HEK293 (cell line): ENCODE data around the gene PNKD.

Experiments used
- CTCF ChIA-PET: fragments of 350-600 bp; formaldehyde crosslinking; extraction: SDS; loops from one replicate; lab custom pipeline; 2021; ENCODE audit warnings: antibody characterized with exemption; lab: Yijun Ruan, JAX
- POLR2A ChIA-PET: fragments of 300-600 bp; formaldehyde crosslinking; extraction: SDS; loops from one replicate; lab custom pipeline; 2020; ENCODE audit warnings: antibody characterized with exemption, inconsistent platforms; lab: Yijun Ruan, JAX
- H3K27ac ChIP-seq: fragments of 200-500 bp; sonication (Bioruptor generic); 2 replicates; pipeline ENCODE4 v1.5.1; 2014; ENCODE audit warnings: low read depth, low read length, control low read depth, inconsistent platforms; ENCODE audit errors: extremely low read depth
- H3K36me3 ChIP-seq, 2 experiments: fragments of 200-500 bp in 1 of 2; sonication (Bioruptor generic) in 1 of 2; 1 replicate in 1 of 2; 2 replicates in 1 of 2; pipeline ENCODE4 v1.5.1; 2014 to 2017; ENCODE audit warnings: inconsistent platforms in 2 of 2, low read length in 2 of 2; ENCODE audit not compliant: control insufficient read depth in 2 of 2, insufficient read depth in 1 of 2
- H3K4me1 ChIP-seq: fragments of 200-500 bp; sonication (Bioruptor generic); 2 replicates; pipeline ENCODE4 v1.5.1; 2014; ENCODE audit warnings: mild to moderate bottlenecking, low read length, inconsistent platforms; ENCODE audit not compliant: control insufficient read depth, insufficient read depth
- H3K4me3 ChIP-seq: 2 replicates; pipeline ENCODE4 v1.5.1; 2011; ENCODE audit warnings: low read depth, mild to moderate bottlenecking, control low read depth, low read length, moderate library complexity
- H3K9me3 ChIP-seq: fragments of 200-500 bp; sonication (Bioruptor generic); 2 replicates; pipeline ENCODE4 v1.5.1; 2014; ENCODE audit warnings: low read depth, low read length, inconsistent platforms; ENCODE audit not compliant: control insufficient read depth, insufficient read depth
- AEBP2 ChIP-seq: fragments of 450-650 bp; formaldehyde crosslinking; IDR thresholded peaks from 2 replicates; pipeline ENCODE4 v1.5.1; 2016; ENCODE audit warnings: missing biosample characterization, missing genetic modification characterization, borderline replicate concordance
- ATF2 ChIP-seq: fragments of 450-650 bp; formaldehyde crosslinking; IDR thresholded peaks from 2 replicates; pipeline ENCODE4 v1.5.1; 2016; ENCODE audit warnings: missing biosample characterization, missing genetic modification characterization, low read depth
- BCL6B ChIP-seq: fragments of 450-650 bp; formaldehyde crosslinking; IDR thresholded peaks from 2 replicates; pipeline ENCODE4 v1.5.1; 2017; ENCODE audit warnings: missing biosample characterization, missing genetic modification characterization
- HOXA7 ChIP-seq: sonication (generic); formaldehyde crosslinking; IDR thresholded peaks from 2 replicates; pipeline ENCODE4 v1.8.1; 2022; ENCODE audit warnings: missing genetic modification reagents, borderline replicate concordance
- MYNN ChIP-seq: fragments of 450-650 bp; formaldehyde crosslinking; IDR thresholded peaks from 2 replicates; pipeline ENCODE4 v1.5.1; 2016; ENCODE audit warnings: missing biosample characterization, missing genetic modification characterization, borderline replicate concordance
- PBX3 ChIP-seq: sonication (generic); formaldehyde crosslinking; IDR thresholded peaks from 2 replicates; pipeline ENCODE4 v1.8.1; 2022; ENCODE audit warnings: mild to moderate bottlenecking, moderate library complexity, missing genetic modification reagents
- PRDM6 ChIP-seq: fragments of 450-650 bp; formaldehyde crosslinking; IDR thresholded peaks from 2 replicates; pipeline ENCODE4 v1.5.1; 2017; ENCODE audit warnings: missing biosample characterization, missing genetic modification characterization
- ZEB2 ChIP-seq: fragments of 450-650 bp; formaldehyde crosslinking; IDR thresholded peaks from 2 replicates; pipeline ENCODE4 v1.5.1; 2016; ENCODE audit warnings: missing biosample characterization, missing genetic modification characterization
- ZNF140 ChIP-seq: fragments of 450-650 bp; formaldehyde crosslinking; IDR thresholded peaks from 2 replicates; pipeline ENCODE4 v1.5.1; 2016; ENCODE audit warnings: missing biosample characterization, missing genetic modification characterization
- ZNF174 ChIP-seq: fragments of 450-650 bp; formaldehyde crosslinking; IDR thresholded peaks from 2 replicates; pipeline ENCODE4 v1.5.0; 2017; ENCODE audit warnings: missing biosample characterization, mild to moderate bottlenecking, missing genetic modification characterization
- ZNF175 ChIP-seq: fragments of 450-650 bp; formaldehyde crosslinking; IDR thresholded peaks from 2 replicates; pipeline ENCODE4 v1.5.1; 2016; ENCODE audit warnings: missing biosample characterization, missing genetic modification characterization
- ZNF280D ChIP-seq: fragments of 450-650 bp; formaldehyde crosslinking; IDR thresholded peaks from 2 replicates; pipeline ENCODE4 v1.5.1; 2016; ENCODE audit warnings: missing biosample characterization, missing genetic modification characterization
- ZNF391 ChIP-seq: fragments of 450-650 bp; formaldehyde crosslinking; IDR thresholded peaks from 2 replicates; pipeline ENCODE4 v1.5.1; 2016; ENCODE audit warnings: low read depth, missing biosample characterization, missing genetic modification characterization, borderline replicate concordance
- ZNF416 ChIP-seq: fragments of 450-650 bp; formaldehyde crosslinking; IDR thresholded peaks from 2 replicates; pipeline ENCODE4 v1.5.1; 2016; ENCODE audit warnings: missing biosample characterization, missing genetic modification characterization
- ZNF488 ChIP-seq: fragments of 450-650 bp; formaldehyde crosslinking; IDR thresholded peaks from 2 replicates; pipeline ENCODE4 v1.5.1; 2016; ENCODE audit warnings: missing biosample characterization, missing genetic modification characterization
- ZNF548 ChIP-seq: fragments of 450-650 bp; formaldehyde crosslinking; IDR thresholded peaks from 2 replicates; pipeline ENCODE4 v1.5.1; 2016; ENCODE audit warnings: missing biosample characterization, missing genetic modification characterization
- ZNF580 ChIP-seq: fragments of 450-650 bp; formaldehyde crosslinking; IDR thresholded peaks from 2 replicates; pipeline ENCODE4 v1.5.1; 2016; ENCODE audit warnings: missing biosample characterization, missing genetic modification characterization
- ZNF626 ChIP-seq: fragments of 450-650 bp; sonication (Bioruptor Pico); formaldehyde crosslinking; IDR thresholded peaks from 2 replicates; pipeline ENCODE4 v1.5.1; 2018; ENCODE audit warnings: missing biosample characterization, missing genetic modification characterization, inconsistent platforms
- ZNF639 ChIP-seq: fragments of 450-650 bp; formaldehyde crosslinking; IDR thresholded peaks from 2 replicates; pipeline ENCODE4 v1.5.1; 2016; ENCODE audit warnings: missing biosample characterization, missing genetic modification characterization
- ZNF768 ChIP-seq: fragments of 450-650 bp; formaldehyde crosslinking; IDR thresholded peaks from 2 replicates; pipeline ENCODE4 v1.5.1; 2018; ENCODE audit warnings: missing biosample characterization, mild to moderate bottlenecking, missing genetic modification characterization

Gene PNKD

GRCh38 chr2:218360453-218360852 lies 90.1 kb downstream of the PNKD start (continued):
- TF ChIP-seq PRDM6 (tag by site-specific recombination) (no peak), ZNF280D (tag by site-specific recombination) (no peak), ZNF391 (tag by site-specific recombination) (no peak), ZNF140 (no peak), HOXA7 (CRISPR knock-in tag) (no peak), ZNF580 (tag by site-specific recombination) (no peak), ZEB2 (tag by site-specific recombination) (no peak)

GRCh38 chr2:218362606-218363005 lies 92.3 kb downstream of the PNKD start:
- H3K4me3 ChIP-seq, result no peak overlapping the region
- TF ChIP-seq ZNF416 (tag by site-specific recombination), result no peak
- no peak for TF ChIP-seq AEBP2 (tag by site-specific recombination)
- CTCF ChIA-PET, result interaction anchor here (0.6 kb wide), 2 partner anchors 26 to 70 kb away, joined by 3 read pairs; no protein-coding TSS in a partner anchor
- no peak overlapping the region for H3K27ac ChIP-seq
- POLR2A ChIA-PET, result no interaction called here
- no peaks in the 10 kb centered on the region for H3K36me3 ChIP-seq
- H3K4me1 ChIP-seq, result no peaks in the 10 kb centered on the region
- H3K9me3 ChIP-seq, result no peaks in the 10 kb centered on the region

- Histone ChIP-seq H3K4me1 (no peaks in the 10 kb centered on the region), H3K9me3 (no peaks in the 10 kb centered on the region), H3K27ac (no peak overlapping the region), H3K4me3 (no peak overlapping the region), H3K36me3 (no peaks in the 10 kb centered on the region)
- ChIA-PET POLR2A (no interaction called here), CTCF (no interaction called here)
- TF ChIP-seq ZNF548, result no peak
- no peak for TF ChIP-seq ZNF488 (tag by site-specific recombination)
- TF ChIP-seq ZNF174 (tag by site-specific recombination), result no peak
- TF ChIP-seq ZNF626, result no peak
- TF ChIP-seq ZNF768 (tag by site-specific recombination), result no peak
- TF ChIP-seq ZNF639 (tag by site-specific recombination), result no peak
- TF ChIP-seq BCL6B (tag by site-specific recombination), result no peak
- no peak for TF ChIP-seq MYNN
- TF ChIP-seq ZNF175 (tag by site-specific recombination), result no peak
- TF ChIP-seq PBX3 (CRISPR knock-in tag), result no peak
- no peak for TF ChIP-seq ATF2 (tag by site-specific recombination)
Observed at GRCh38 chr2:218363736-218364135, 93.4 kb downstream of the PNKD start.
